HL-60 (cell line): ENCODE data around the gene DHRS9.

ENCODE experiments used
- DNase-seq, 2 experiments: peaks; one replicate each; pipeline ENCODE4 v3.0.0-alpha.2; 2010 to 2020; ENCODE audit warnings: low read depth in 1 of 2, low spot score in 1 of 2
- H3K27ac ChIP-seq: fragments of 250-450 bp; sonication (Bioruptor Pico); replicated peaks from 2 replicates; pipeline ENCODE4 v1.5.1; 2020; ENCODE audit warnings: mild to moderate bottlenecking, moderate library complexity
- H3K27me3 ChIP-seq: fragments of 250-450 bp; sonication (Bioruptor Pico); 2 replicates; pipeline ENCODE4 v1.5.1; 2021; ENCODE audit warnings: mild to moderate bottlenecking, moderate library complexity; ENCODE audit not compliant: insufficient read depth, poor library complexity, severe bottlenecking
- H3K4me3 ChIP-seq: replicated peaks from 2 replicates; pipeline ENCODE4 v1.5.1; 2011; ENCODE audit warnings: mild to moderate bottlenecking, control low read depth, low read length; ENCODE audit not compliant: insufficient read depth
- CTCF ChIP-seq: IDR thresholded peaks from one replicate; pipeline ENCODE4 v1.5.1; 2011; ENCODE audit warnings: low read length, control low read depth, inconsistent platforms; ENCODE audit not compliant: insufficient read depth
- GABPA ChIP-seq: IDR thresholded peaks from 2 replicates; pipeline ENCODE4 v1.6.1; 2012; ENCODE audit warnings: low read depth
- POLR2AphosphoS5 ChIP-seq: IDR thresholded peaks from 2 replicates; pipeline ENCODE4 v1.6.1; 2012; ENCODE audit warnings: low read depth
- SPI1 ChIP-seq: IDR thresholded peaks from 2 replicates; pipeline ENCODE4 v1.6.1; 2012; ENCODE audit warnings: low read depth, mild to moderate bottlenecking, borderline replicate concordance
- TF ChIP-seq, protein P1 (sequence below): IDR thresholded peaks from 2 replicates; pipeline ENCODE4 v1.6.1; 2012; ENCODE audit warnings: low read depth; ENCODE audit not compliant: insufficient replicate concordance

Gene DHRS9

GRCh38 chr2:169116993-169117392 lies 47.6 kb downstream of the DHRS9 start:
- TF ChIP-seq, protein P1, sequence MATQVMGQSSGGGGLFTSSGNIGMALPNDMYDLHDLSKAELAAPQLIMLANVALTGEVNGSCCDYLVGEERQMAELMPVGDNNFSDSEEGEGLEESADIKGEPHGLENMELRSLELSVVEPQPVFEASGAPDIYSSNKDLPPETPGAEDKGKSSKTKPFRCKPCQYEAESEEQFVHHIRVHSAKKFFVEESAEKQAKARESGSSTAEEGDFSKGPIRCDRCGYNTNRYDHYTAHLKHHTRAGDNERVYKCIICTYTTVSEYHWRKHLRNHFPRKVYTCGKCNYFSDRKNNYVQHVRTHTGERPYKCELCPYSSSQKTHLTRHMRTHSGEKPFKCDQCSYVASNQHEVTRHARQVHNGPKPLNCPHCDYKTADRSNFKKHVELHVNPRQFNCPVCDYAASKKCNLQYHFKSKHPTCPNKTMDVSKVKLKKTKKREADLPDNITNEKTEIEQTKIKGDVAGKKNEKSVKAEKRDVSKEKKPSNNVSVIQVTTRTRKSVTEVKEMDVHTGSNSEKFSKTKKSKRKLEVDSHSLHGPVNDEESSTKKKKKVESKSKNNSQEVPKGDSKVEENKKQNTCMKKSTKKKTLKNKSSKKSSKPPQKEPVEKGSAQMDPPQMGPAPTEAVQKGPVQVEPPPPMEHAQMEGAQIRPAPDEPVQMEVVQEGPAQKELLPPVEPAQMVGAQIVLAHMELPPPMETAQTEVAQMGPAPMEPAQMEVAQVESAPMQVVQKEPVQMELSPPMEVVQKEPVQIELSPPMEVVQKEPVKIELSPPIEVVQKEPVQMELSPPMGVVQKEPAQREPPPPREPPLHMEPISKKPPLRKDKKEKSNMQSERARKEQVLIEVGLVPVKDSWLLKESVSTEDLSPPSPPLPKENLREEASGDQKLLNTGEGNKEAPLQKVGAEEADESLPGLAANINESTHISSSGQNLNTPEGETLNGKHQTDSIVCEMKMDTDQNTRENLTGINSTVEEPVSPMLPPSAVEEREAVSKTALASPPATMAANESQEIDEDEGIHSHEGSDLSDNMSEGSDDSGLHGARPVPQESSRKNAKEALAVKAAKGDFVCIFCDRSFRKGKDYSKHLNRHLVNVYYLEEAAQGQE, result no peak
- no peak for TF ChIP-seq GABPA
- TF ChIP-seq POLR2AphosphoS5, result no peak
- TF ChIP-seq CTCF, result no peak
- no peak for TF ChIP-seq SPI1
- DNase-seq, result no peak
- Histone ChIP-seq H3K27ac (no peak overlapping the region), H3K27me3 (no peaks in the 10 kb centered on the region), H3K4me3 (no peak overlapping the region)

DNA sequence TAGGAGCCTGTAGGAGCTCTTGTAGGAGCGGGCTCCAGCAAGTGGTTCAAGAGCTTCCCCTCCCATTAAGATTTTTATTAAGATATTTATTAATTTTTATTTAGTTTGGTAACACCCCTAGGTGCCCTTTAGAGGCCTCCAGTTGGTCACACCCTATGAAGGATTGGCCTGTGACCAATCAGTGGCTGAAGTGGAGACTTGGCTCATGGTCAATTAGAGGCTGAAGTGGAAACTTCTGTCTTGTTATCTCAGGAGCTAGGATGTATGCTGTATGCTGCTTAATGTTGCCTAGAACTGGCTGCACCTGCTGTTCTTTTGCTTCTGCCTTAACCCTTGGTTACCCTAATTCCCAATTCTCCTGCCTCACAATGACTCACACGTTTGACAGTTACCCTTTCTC lies 48.7 kb downstream of the DHRS9 start:
- TF ChIP-seq, protein P1, result no peak
- TF ChIP-seq CTCF (no peak), GABPA (no peak), POLR2AphosphoS5 (no peak), SPI1 (no peak)
- Histone ChIP-seq H3K27ac (no peak overlapping the region), H3K4me3 (no peak overlapping the region), H3K27me3 (no peaks in the 10 kb centered on the region)
- DNase-seq, result no peak

DNA sequence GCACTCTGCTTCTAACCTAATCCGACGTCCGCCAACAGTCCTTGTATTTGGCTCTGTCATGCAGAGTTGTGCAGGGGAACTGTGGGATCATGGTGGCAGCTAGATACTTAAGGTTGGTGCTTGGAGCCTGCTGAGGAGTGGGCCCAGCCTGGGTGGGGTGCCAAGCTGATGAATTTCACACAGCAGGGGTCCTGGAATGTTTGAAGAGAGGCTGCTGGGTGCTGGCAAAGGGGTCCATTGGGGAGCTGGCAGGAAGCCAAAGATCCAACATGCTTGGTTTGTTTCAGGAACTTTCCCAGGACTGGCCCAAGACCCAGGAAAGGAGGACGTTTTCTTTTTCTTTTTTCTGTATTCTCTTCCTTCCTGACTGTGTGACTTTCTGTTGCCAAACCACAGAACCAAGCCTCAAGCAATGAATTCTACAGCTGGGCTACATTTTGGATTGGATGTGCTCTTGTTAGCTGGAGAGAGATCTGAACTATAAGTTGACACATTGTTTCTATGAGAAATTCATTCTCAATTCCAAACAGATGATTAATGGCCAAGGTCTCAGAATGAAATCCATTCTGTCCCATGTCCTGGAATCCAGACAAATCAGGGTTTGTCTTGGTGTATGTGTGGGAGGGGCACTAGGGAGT lies 49.9 kb downstream of the DHRS9 start:
- no peak overlapping the region for H3K4me3 ChIP-seq
- DNase-seq, result no peak
- H3K27ac ChIP-seq, result no peak overlapping the region
- H3K27me3 ChIP-seq, result no peaks in the 10 kb centered on the region
- TF ChIP-seq GABPA (no peak), SPI1 (no peak), CTCF (no peak), POLR2AphosphoS5 (no peak)
- TF ChIP-seq, protein P1, result no peak
